GM12878 (cell line): ENCODE data around the gene NFATC2. TPM values are rescaled to one million over a fixed set of nuclear protein-coding genes. Genes with fewer than 3 reads are reported as not detected.

Experiments
- BCL11A ChIP-seq: IDR thresholded peaks from 2 replicates; pipeline ENCODE4 v1.6.1; 2011; ENCODE audit warnings: low read depth, low read length
- BHLHE40 ChIP-seq, 2 experiments: fragments of 450-650 bp in 1 of 2; IDR thresholded peaks; 2 replicates each; pipeline ENCODE4 v1.6.1; 2011 to 2017; ENCODE audit warnings: low read depth in 2 of 2, borderline replicate concordance in 1 of 2, improper control_type of control experiment in 1 of 2, low read length in 1 of 2, mild to moderate bottlenecking in 1 of 2
- CBX3 ChIP-seq: fragments of 200-600 bp; sonication (generic); IDR thresholded peaks from 2 replicates; pipeline ENCODE4 v1.6.1; 2016; ENCODE audit warnings: low read depth, borderline replicate concordance
- CHD1 ChIP-seq: IDR thresholded peaks from 2 replicates; pipeline ENCODE4 v1.6.1; 2012; ENCODE audit warnings: low read depth, low read length, improper control_type of control experiment
- ETV6 ChIP-seq, 2 experiments: fragments of 450-650 bp in 1 of 2; IDR thresholded peaks in 1 of 2; conservative IDR thresholded peaks in 1 of 2; 2 replicates each; pipeline ENCODE4 v1.6.1; 2014; ENCODE audit warnings: antibody characterized with exemption in 1 of 2, borderline replicate concordance in 1 of 2, low read depth in 1 of 2, mild to moderate bottlenecking in 1 of 2, moderate library complexity in 1 of 2
- FOS ChIP-seq: IDR thresholded peaks from 3 replicates; pipeline ENCODE4 v1.6.1; 2011; ENCODE audit warnings: borderline replicate concordance; ENCODE audit not compliant: insufficient read length; ENCODE audit errors: extremely low read depth
- FOXK2 ChIP-seq: fragments of 450-650 bp; IDR thresholded peaks from 2 replicates; pipeline ENCODE4 v1.6.1; 2017; ENCODE audit warnings: mild to moderate bottlenecking, moderate library complexity
- HDAC6 ChIP-seq: fragments of 200-600 bp; sonication (generic); IDR thresholded peaks from one replicate; pipeline ENCODE4 v1.8.0; 2017; ENCODE audit warnings: antibody characterized with exemption; ENCODE audit not compliant: unreplicated experiment
- KAT2A ChIP-seq: conservative IDR thresholded peaks from 2 replicates; pipeline ENCODE4 v1.6.1; 2011; ENCODE audit warnings: low read depth, low read length; ENCODE audit not compliant: control insufficient read depth
- MTA3 ChIP-seq: IDR thresholded peaks from 2 replicates; pipeline ENCODE4 v1.6.1; 2012; ENCODE audit warnings: low read length, inconsistent platforms, borderline replicate concordance
- NR2F1 ChIP-seq: fragments of 450-650 bp; conservative IDR thresholded peaks from 2 replicates; pipeline ENCODE4 v1.6.1; 2017; ENCODE audit warnings: mild to moderate bottlenecking
- RAD51 ChIP-seq: fragments of 450-650 bp; IDR thresholded peaks from 2 replicates; pipeline ENCODE4 v1.6.1; 2016; ENCODE audit warnings: moderate library complexity, mild to moderate bottlenecking, inconsistent platforms
- RBBP5 ChIP-seq: fragments of 200-600 bp; sonication (generic); conservative IDR thresholded peaks from 2 replicates; pipeline ENCODE4 v1.6.1; 2016
- SIN3A ChIP-seq: IDR thresholded peaks from 2 replicates; pipeline ENCODE4 v1.6.1; 2012; ENCODE audit warnings: low read depth, low read length, improper control_type of control experiment
- SIX5 ChIP-seq: IDR thresholded peaks from 2 replicates; pipeline ENCODE4 v1.6.1; 2011; ENCODE audit warnings: mild to moderate bottlenecking, low read depth, low read length, moderate library complexity; ENCODE audit not compliant: severe bottlenecking
- SREBF1 ChIP-seq: IDR thresholded peaks from 2 replicates; pipeline ENCODE4 v1.6.1; 2012; ENCODE audit warnings: mild to moderate bottlenecking, low read length
- SREBF2 ChIP-seq: IDR thresholded peaks from 2 replicates; pipeline ENCODE4 v1.6.1; 2012; ENCODE audit warnings: mild to moderate bottlenecking, low read length
- SRF ChIP-seq, 2 experiments: IDR thresholded peaks; 2 replicates each; pipeline ENCODE4 v1.6.1; 2011; ENCODE audit warnings: low read depth in 2 of 2, low read length in 2 of 2, mild to moderate bottlenecking in 1 of 2, moderate library complexity in 1 of 2
- TBL1XR1 ChIP-seq: IDR thresholded peaks from 2 replicates; pipeline ENCODE4 v1.6.1; 2012; ENCODE audit warnings: low read depth, low read length, improper control_type of control experiment
- TCF3 ChIP-seq: IDR thresholded peaks from 2 replicates; pipeline ENCODE4 v1.6.1; 2012; ENCODE audit warnings: low read depth, mild to moderate bottlenecking, low read length, borderline replicate concordance; ENCODE audit not compliant: insufficient read depth
- YY1 ChIP-seq: IDR thresholded peaks from 2 replicates; pipeline ENCODE4 v1.6.1; 2011; ENCODE audit warnings: low read depth, mild to moderate bottlenecking, low read length
- polyA plus RNA-seq, 11 experiments: library from polyadenylated mRNA; depleted of rRNA in 4 of 11; unstranded in 6 of 11; stranded (reverse) in 5 of 11; fragments of >200 nt; fragmentation: Nextera tagmentation in 4 of 11; fragmentation: Illumina TruSeq in 1 of 11; extraction: Ambion mirVana in 4 of 11; extraction: Trizol in 1 of 11; gene quantifications; 1 replicate in 1 of 11; 2 replicates in 10 of 11; pipeline versions ENCODE4 v1.2.1 to v1.2.3, GENCODE V29; 2011 to 2016; ENCODE audit warnings: inconsistent platforms in 2 of 11, missing spikeins in 2 of 11, low read depth in 1 of 11
- total RNA-seq, 4 experiments: library from RNA; depleted of rRNA in 3 of 4; stranded (reverse); fragments of >200 nt in 3 of 4; fragmentation: Illumina TruSeq in 1 of 4; extraction: Trizol in 1 of 4; gene quantifications; 2 replicates each; pipeline versions ENCODE4 v1.2.1 to v1.2.3, GENCODE V29; 2013 to 2021
- TF ChIP-seq, protein P1 (sequence below): fragments of 450-650 bp; IDR thresholded peaks from 2 replicates; pipeline ENCODE4 v1.6.1; 2018; ENCODE audit warnings: mild to moderate bottlenecking, low read depth, moderate library complexity; ENCODE audit not compliant: partially characterized antibody
- TF ChIP-seq, protein P2 (sequence below): IDR thresholded peaks from 2 replicates; pipeline ENCODE4 v1.6.1; 2012; ENCODE audit warnings: low read depth, low read length, improper control_type of control experiment
- TF ChIP-seq, protein P3 (sequence below): IDR thresholded peaks from 2 replicates; pipeline ENCODE4 v1.6.1; 2011; ENCODE audit warnings: low read depth, mild to moderate bottlenecking, low read length, moderate library complexity, borderline replicate concordance; ENCODE audit errors: extremely low read depth
- TF ChIP-seq, protein P4 (sequence below): IDR thresholded peaks from 2 replicates; pipeline ENCODE4 v1.6.1; 2012; ENCODE audit warnings: low read length, inconsistent platforms

Gene NFATC2
- total and polyA plus RNA-seq, 10 of the 15 experiments (the other 5 are each of a cell fraction or from before 2014, with no cell fraction given), result 3.3 to 20.0 (median 7.3) TPM

DNA sequence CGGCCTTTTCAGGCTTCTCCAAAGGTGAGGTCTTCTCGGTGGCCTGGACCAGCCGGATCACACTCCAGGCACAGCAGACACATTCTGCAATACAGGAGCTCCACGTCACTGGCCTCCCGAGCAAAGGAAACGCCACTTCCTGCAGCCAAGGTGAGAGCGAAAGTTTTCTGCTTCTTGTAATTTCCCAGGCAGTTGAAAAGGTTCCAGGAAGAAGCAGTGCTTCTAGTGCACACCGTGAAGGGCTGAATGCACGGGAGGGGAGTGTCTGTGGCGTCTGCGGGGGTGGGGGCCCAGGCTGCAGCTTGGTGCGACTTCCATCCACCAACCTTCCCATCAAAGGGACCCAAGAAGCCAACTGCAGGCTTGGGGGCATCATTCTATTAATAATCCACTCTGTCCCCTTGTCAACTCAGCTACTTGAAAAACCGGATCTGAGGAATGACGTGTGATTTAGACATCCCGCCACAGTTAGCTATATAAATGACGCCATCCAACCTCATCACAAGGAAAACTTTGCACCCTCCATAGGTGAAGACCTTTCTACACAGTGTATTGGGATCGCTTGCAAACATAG is 61.1 kb downstream of the NFATC2 start (continued):
- no peak for TF ChIP-seq SIN3A
- TF ChIP-seq, protein P1, sequence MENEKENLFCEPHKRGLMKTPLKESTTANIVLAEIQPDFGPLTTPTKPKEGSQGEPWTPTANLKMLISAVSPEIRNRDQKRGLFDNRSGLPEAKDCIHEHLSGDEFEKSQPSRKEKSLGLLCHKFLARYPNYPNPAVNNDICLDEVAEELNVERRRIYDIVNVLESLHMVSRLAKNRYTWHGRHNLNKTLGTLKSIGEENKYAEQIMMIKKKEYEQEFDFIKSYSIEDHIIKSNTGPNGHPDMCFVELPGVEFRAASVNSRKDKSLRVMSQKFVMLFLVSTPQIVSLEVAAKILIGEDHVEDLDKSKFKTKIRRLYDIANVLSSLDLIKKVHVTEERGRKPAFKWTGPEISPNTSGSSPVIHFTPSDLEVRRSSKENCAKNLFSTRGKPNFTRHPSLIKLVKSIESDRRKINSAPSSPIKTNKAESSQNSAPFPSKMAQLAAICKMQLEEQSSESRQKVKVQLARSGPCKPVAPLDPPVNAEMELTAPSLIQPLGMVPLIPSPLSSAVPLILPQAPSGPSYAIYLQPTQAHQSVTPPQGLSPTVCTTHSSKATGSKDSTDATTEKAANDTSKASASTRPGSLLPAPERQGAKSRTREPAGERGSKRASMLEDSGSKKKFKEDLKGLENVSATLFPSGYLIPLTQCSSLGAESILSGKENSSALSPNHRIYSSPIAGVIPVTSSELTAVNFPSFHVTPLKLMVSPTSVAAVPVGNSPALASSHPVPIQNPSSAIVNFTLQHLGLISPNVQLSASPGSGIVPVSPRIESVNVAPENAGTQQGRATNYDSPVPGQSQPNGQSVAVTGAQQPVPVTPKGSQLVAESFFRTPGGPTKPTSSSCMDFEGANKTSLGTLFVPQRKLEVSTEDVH, result no peak
- TF ChIP-seq FOXK2, result no peak
- 0 out of 4 replicates have a peak, but pooled peaks of 1 of the 2 experiments have one; percentile 21 for TF ChIP-seq ETV6 (conservative IDR thresholded peaks at IDR 0.05 in 1 of 2, IDR thresholded peaks at IDR 0.05 in 1 of 2; ENCODE audit: borderline replicate concordance in 1 of 2, low read depth in 1 of 2)
- no peak for TF ChIP-seq CBX3
- no peak for TF ChIP-seq KAT2A
- no peak for TF ChIP-seq RBBP5
- TF ChIP-seq, protein P2, sequence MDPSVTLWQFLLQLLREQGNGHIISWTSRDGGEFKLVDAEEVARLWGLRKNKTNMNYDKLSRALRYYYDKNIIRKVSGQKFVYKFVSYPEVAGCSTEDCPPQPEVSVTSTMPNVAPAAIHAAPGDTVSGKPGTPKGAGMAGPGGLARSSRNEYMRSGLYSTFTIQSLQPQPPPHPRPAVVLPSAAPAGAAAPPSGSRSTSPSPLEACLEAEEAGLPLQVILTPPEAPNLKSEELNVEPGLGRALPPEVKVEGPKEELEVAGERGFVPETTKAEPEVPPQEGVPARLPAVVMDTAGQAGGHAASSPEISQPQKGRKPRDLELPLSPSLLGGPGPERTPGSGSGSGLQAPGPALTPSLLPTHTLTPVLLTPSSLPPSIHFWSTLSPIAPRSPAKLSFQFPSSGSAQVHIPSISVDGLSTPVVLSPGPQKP, result no peak
- no peak for TF ChIP-seq TCF3
- TF ChIP-seq SIX5, result no peak
- no peak for TF ChIP-seq TBL1XR1
- no peak for TF ChIP-seq SREBF2
- no peak for TF ChIP-seq NR2F1
- TF ChIP-seq, protein P3, sequence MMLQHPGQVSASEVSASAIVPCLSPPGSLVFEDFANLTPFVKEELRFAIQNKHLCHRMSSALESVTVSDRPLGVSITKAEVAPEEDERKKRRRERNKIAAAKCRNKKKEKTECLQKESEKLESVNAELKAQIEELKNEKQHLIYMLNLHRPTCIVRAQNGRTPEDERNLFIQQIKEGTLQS, result no peak
- 0 out of 4 replicates have a peak, but pooled peaks have one; percentile 15 to 29 for TF ChIP-seq BHLHE40 (IDR thresholded peaks at IDR 0.05; ENCODE audit: borderline replicate concordance in 1 of 2, low read depth in 2 of 2, low read length in 1 of 2)
- no peak for TF ChIP-seq SRF (IDR thresholded peaks at IDR 0.05; ENCODE audit: low read depth in 2 of 2, low read length in 2 of 2)
- no peak for TF ChIP-seq FOS
- no peak for TF ChIP-seq RAD51
- no peak for TF ChIP-seq HDAC6
- TF ChIP-seq, protein P4, sequence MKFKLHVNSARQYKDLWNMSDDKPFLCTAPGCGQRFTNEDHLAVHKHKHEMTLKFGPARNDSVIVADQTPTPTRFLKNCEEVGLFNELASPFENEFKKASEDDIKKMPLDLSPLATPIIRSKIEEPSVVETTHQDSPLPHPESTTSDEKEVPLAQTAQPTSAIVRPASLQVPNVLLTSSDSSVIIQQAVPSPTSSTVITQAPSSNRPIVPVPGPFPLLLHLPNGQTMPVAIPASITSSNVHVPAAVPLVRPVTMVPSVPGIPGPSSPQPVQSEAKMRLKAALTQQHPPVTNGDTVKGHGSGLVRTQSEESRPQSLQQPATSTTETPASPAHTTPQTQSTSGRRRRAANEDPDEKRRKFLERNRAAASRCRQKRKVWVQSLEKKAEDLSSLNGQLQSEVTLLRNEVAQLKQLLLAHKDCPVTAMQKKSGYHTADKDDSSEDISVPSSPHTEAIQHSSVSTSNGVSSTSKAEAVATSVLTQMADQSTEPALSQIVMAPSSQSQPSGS, result 0 out of 2 replicates have a peak, but pooled peaks have one; percentile 10
- no peak for TF ChIP-seq CHD1
- TF ChIP-seq SREBF1, result no peak
- no peak for TF ChIP-seq YY1
- no peak for TF ChIP-seq BCL11A
- no peak for TF ChIP-seq MTA3
